Cardiac fibroblast (primary cell): Measurements from ENCODE around the gene CYREN.

Experiments
- DNase-seq, 2 donors: peaks; one replicate each; pipeline versions ENCODE4 v3.0.0 to v3.0.0-alpha.2; 2010; ENCODE audit warnings: low read depth in 2 of 2
- H3K4me3 ChIP-seq, 2 donors: replicated peaks in 1 of 2; 1 replicate in 1 of 2; 2 replicates in 1 of 2; pipeline ENCODE4 v1.5.1; 2011; ENCODE audit warnings: low read depth in 2 of 2, low read length in 2 of 2, mild to moderate bottlenecking in 2 of 2, moderate library complexity in 1 of 2
- CTCF ChIP-seq: IDR thresholded peaks from one replicate; pipeline ENCODE4 v1.5.1; 2011; ENCODE audit warnings: low read depth, mild to moderate bottlenecking, low read length, inconsistent platforms

CYREN gene

GRCh38 chr7:135151533-135151932, 19.0 kb downstream of the CYREN start:
- TF ChIP-seq CTCF: no peak
- no peak for DNase-seq
- no peak overlapping the region for H3K4me3 ChIP-seq

- DNase-seq: no peak
- no peak for TF ChIP-seq CTCF
- H3K4me3 ChIP-seq: no peak overlapping the region
Observed at GRCh38 chr7:135151132-135151531, 19.4 kb downstream of the CYREN start.

GRCh38 chr7:135150072-135150782, 20.3 kb downstream of the CYREN start:
- no peak for DNase-seq
- no peak overlapping the region for H3K4me3 ChIP-seq
- no peak for TF ChIP-seq CTCF

GRCh38 chr7:135147899-135148721, 22.4 kb downstream of the CYREN start, which contains the start of gene TMEM140:
TSS of gene TMEM140 (plus strand) at chr7:135148072. CDS start at chr7:135164442, 16,370 bp downstream.
- TF ChIP-seq CTCF: peak; percentile 10
- H3K4me3 ChIP-seq: peak within 1 kb of the TSS; percentile 15 to 58
- DNase-seq: peak; percentile 71 to 81

- no peak for TF ChIP-seq CTCF
- peak; percentile 63 to 65 for DNase-seq
- peak overlapping the region in 1 of 2 donors; percentile 58 for H3K4me3 ChIP-seq
Observed at GRCh38 chr7:135147341-135147898, 23.1 kb downstream of the CYREN start.

GRCh38 chr7:135143885-135144668, 26.4 kb downstream of the CYREN start:
- DNase-seq: peak in 1 of 2 donors; percentile 75
- H3K4me3 ChIP-seq: no peak overlapping the region
- TF ChIP-seq CTCF: no peak
